H1 (cell line): ENCODE measurements around the gene NFKBIZ.

ENCODE experiments used
- CBX5 ChIP-seq: fragments of 300-800, 300-1000 bp; sonication (generic); IDR thresholded peaks from 2 replicates; pipeline ENCODE4 v1.7.1; 2016; ENCODE audit warnings: antibody characterized with exemption, low read length, low read depth
- EP300 ChIP-seq, 2 experiments: IDR thresholded peaks; 1 replicate in 1 of 2; 2 replicates in 1 of 2; pipeline ENCODE4 v1.6.1; 2011 to 2012; ENCODE audit warnings: low read depth in 2 of 2, low read length in 2 of 2, mild to moderate bottlenecking in 2 of 2, borderline replicate concordance in 1 of 2, inconsistent platforms in 1 of 2, moderate library complexity in 1 of 2
- JUND ChIP-seq: IDR thresholded peaks from 2 replicates; pipeline ENCODE4 v1.6.1; 2011; ENCODE audit warnings: mild to moderate bottlenecking, improper control_type of control experiment, low read length
- MAFK ChIP-seq: IDR thresholded peaks from 2 replicates; pipeline ENCODE4 v1.6.1; 2012; ENCODE audit warnings: low read depth, mild to moderate bottlenecking, improper control_type of control experiment, low read length
- POLR2A ChIP-seq, 2 experiments: IDR thresholded peaks; 1 replicate in 1 of 2; 2 replicates in 1 of 2; pipeline ENCODE4 v1.6.1; 2011; ENCODE audit warnings: low read depth in 2 of 2, low read length in 2 of 2, mild to moderate bottlenecking in 2 of 2; ENCODE audit errors: control extremely low read depth in 1 of 2
- RXRA ChIP-seq: IDR thresholded peaks from 2 replicates; pipeline ENCODE4 v1.6.1; 2011; ENCODE audit warnings: low read depth, mild to moderate bottlenecking, low read length, moderate library complexity; ENCODE audit not compliant: insufficient read depth
- TBP ChIP-seq: IDR thresholded peaks from 2 replicates; pipeline ENCODE4 v1.6.1; 2011; ENCODE audit warnings: low read depth, low read length, improper control_type of control experiment
- TF ChIP-seq, protein P1 (sequence below), 3 experiments: IDR thresholded peaks; 1 replicate in 2 of 3; 2 replicates in 1 of 3; pipeline versions ENCODE4 v1.5.1 to v1.6.1; 2011; ENCODE audit warnings: low read length in 3 of 3, mild to moderate bottlenecking in 3 of 3, inconsistent platforms in 2 of 3, low read depth in 1 of 3, moderate library complexity in 1 of 3; ENCODE audit not compliant: insufficient read depth in 1 of 3; ENCODE audit errors: control extremely low read depth in 1 of 3
- TF ChIP-seq, protein P2 (sequence below): IDR thresholded peaks from 2 replicates; pipeline ENCODE4 v1.6.1; 2011; ENCODE audit warnings: low read depth, mild to moderate bottlenecking, low read length; ENCODE audit not compliant: insufficient read depth

- TF ChIP-seq MAFK (no peak), POLR2A (IDR thresholded peaks at IDR 0.05; ENCODE audit: control extremely low read depth in 1 of 2, low read depth in 2 of 2, low read length in 2 of 2) (no peak), EP300 (IDR thresholded peaks at IDR 0.05; ENCODE audit: borderline replicate concordance in 1 of 2, low read depth in 2 of 2, low read length in 2 of 2) (no peak), TBP (no peak), CBX5 (no peak), JUND (no peak), RXRA (no peak)
- TF ChIP-seq, protein P1, sequence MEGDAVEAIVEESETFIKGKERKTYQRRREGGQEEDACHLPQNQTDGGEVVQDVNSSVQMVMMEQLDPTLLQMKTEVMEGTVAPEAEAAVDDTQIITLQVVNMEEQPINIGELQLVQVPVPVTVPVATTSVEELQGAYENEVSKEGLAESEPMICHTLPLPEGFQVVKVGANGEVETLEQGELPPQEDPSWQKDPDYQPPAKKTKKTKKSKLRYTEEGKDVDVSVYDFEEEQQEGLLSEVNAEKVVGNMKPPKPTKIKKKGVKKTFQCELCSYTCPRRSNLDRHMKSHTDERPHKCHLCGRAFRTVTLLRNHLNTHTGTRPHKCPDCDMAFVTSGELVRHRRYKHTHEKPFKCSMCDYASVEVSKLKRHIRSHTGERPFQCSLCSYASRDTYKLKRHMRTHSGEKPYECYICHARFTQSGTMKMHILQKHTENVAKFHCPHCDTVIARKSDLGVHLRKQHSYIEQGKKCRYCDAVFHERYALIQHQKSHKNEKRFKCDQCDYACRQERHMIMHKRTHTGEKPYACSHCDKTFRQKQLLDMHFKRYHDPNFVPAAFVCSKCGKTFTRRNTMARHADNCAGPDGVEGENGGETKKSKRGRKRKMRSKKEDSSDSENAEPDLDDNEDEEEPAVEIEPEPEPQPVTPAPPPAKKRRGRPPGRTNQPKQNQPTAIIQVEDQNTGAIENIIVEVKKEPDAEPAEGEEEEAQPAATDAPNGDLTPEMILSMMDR (IDR thresholded peaks at IDR 0.05; ENCODE audit: control extremely low read depth in 1 of 3, insufficient read depth in 1 of 3, low read depth in 1 of 3, low read length in 3 of 3) = no peak
- TF ChIP-seq, protein P2, sequence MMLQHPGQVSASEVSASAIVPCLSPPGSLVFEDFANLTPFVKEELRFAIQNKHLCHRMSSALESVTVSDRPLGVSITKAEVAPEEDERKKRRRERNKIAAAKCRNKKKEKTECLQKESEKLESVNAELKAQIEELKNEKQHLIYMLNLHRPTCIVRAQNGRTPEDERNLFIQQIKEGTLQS = no peak
These were observed 19.5 kb downstream of the NFKBIZ start for GRCh38 chr3:101868534-101869464.
